Cardiac muscle cell (in vitro differentiated cells and primary cell): ENCODE data around the gene LGR6. TPM values are rescaled to one million over a fixed set of nuclear protein-coding genes. Genes with fewer than 3 reads are reported as not detected.
A peak's percentile ranks its signal among the peaks of the same experiment; 100 is the strongest.

Experiments
- DNase-seq, 2 donors: peaks; one replicate each; pipeline versions ENCODE4 v3.0.0 to v3.0.0-alpha.2; 2010 to 2017; ENCODE audit warnings: low read depth in 1 of 2, low spot score in 1 of 2
- H3K27ac ChIP-seq: fragments of 200-600 bp; sonication (generic); 2 replicates; pipeline ENCODE4 v1.5.1; 2016
- H3K27me3 ChIP-seq: fragments of 200-600 bp; sonication (generic); 2 replicates; pipeline ENCODE4 v1.6.0; 2016; ENCODE audit warnings: control low read depth
- H3K36me3 ChIP-seq: fragments of 200-600 bp; sonication (generic); 2 replicates; pipeline ENCODE4 v1.5.1; 2016; ENCODE audit warnings: control low read depth
- H3K4me1 ChIP-seq: fragments of 200-600 bp; sonication (generic); 2 replicates; pipeline ENCODE4 v1.8.1; 2017; ENCODE audit warnings: low read depth, mild to moderate bottlenecking, mixed run types
- H3K4me3 ChIP-seq: fragments of 200-600 bp; sonication (generic); 2 replicates; pipeline ENCODE4 v1.5.1; 2016; ENCODE audit warnings: mild to moderate bottlenecking
- H3K9me3 ChIP-seq: fragments of 200-600 bp; sonication (generic); 2 replicates; pipeline ENCODE4 v1.5.1; 2017; ENCODE audit warnings: low read depth, mild to moderate bottlenecking, control low read depth
- polyA plus RNA-seq: library from polyadenylated mRNA; unstranded; fragments of >200 nt; fragmentation: Nextera tagmentation; extraction: Ambion mirVana; gene quantifications from 2 replicates; pipeline ENCODE4 v1.2.1, GENCODE V29; 2016
- total RNA-seq: library from RNA; depleted of rRNA; stranded (reverse); fragments of >200 nt; gene quantifications from 2 replicates; pipeline ENCODE4 v1.2.3, GENCODE V29; 2016
- TF ChIP-seq, protein P1 (sequence below): IDR thresholded peaks from 2 replicates; pipeline ENCODE4 v1.5.1; 2012; ENCODE audit warnings: low read depth, mild to moderate bottlenecking, low read length

LGR6 gene
- total and polyA plus RNA-seq, 2 experiments from 2014 or later: 0.16 TPM; not detected in 1

DNA sequence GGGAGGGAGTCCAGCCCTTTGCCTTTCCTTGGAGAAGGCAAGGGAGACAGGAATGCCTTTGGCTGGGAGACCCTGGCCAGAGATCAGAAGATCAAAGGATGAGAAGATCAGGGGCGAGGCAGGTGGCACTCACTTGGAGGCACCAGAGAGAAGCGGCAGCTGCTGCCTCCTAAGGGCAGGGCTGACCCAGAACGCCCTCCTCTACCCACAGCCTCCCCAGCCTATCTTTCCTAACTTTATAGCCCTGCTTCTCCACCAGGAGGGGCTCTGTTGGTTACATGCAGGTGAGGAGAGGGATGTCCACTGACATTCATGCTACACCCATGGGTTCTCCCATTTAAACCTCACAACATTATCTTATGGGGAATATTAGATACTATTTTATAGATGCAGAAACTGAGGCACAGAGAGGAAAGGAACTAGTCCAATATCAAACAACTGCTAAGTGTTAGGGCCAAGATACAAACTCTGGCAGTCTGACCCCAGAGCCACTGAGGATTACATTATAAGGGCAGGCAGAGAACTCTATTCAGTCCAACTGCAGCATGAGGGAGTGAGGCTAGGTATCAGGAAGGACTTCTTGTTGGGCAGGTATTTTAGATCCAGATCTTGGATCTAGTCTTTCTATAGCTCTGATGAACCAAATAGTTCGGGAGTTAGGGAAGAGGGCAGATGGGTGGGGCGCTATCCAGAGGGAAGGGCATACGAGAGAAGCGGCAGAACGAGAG lies 19.9 kb downstream of the LGR6 start:
- H3K27ac ChIP-seq: no peak overlapping the region
- H3K27me3 ChIP-seq: peaks cover 58% of the 10 kb centered on the region
- no peaks in the 10 kb centered on the region for H3K4me1 ChIP-seq
- no peaks in the 10 kb centered on the region for H3K9me3 ChIP-seq
- H3K36me3 ChIP-seq: no peaks in the 10 kb centered on the region
- DNase-seq: no peak
- TF ChIP-seq, protein P1, sequence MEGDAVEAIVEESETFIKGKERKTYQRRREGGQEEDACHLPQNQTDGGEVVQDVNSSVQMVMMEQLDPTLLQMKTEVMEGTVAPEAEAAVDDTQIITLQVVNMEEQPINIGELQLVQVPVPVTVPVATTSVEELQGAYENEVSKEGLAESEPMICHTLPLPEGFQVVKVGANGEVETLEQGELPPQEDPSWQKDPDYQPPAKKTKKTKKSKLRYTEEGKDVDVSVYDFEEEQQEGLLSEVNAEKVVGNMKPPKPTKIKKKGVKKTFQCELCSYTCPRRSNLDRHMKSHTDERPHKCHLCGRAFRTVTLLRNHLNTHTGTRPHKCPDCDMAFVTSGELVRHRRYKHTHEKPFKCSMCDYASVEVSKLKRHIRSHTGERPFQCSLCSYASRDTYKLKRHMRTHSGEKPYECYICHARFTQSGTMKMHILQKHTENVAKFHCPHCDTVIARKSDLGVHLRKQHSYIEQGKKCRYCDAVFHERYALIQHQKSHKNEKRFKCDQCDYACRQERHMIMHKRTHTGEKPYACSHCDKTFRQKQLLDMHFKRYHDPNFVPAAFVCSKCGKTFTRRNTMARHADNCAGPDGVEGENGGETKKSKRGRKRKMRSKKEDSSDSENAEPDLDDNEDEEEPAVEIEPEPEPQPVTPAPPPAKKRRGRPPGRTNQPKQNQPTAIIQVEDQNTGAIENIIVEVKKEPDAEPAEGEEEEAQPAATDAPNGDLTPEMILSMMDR: peak; percentile 35
- H3K4me3 ChIP-seq: peak overlapping the region; percentile 30

DNA sequence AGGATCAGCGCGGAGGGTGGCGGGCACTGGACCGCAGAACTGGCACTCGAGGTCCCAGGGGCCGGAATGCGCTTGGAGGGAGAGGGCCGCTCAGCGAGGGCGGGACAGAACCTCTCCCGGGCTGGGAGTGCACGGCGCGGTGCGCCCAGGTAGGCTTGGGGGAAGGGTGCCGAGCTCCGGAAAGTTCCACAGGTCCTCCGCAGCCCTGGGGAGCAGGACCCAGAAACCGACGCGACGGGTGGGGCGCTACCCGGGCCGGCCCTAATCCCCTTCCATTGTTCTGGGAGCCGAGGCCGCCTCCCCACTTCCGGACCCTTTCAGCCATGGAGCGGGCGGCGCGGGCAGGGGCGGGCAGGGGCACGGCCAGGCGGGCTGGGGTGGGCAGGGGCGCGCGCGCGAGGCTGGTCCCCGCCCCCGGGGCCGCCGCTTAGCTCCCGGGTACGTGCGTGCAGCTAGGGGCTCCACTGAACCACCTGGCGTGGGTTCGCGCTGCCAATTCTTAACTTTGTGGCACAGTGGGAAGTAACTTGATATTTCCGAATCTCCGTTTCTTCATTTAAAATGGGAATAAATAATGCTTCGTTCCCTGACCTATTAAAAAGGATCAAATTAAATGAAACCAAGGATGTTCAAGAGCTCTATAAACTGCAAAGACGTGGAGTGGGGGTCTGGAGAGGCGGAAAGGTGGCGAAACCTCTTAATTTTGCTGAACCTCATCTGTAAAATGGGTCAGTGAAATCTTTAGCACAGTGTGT lies 20.7 kb downstream of the LGR6 start:
- Histone ChIP-seq H3K27me3 (peaks cover 62% of the 10 kb centered on the region), H3K4me3 (peak overlapping the region; percentile 30), H3K4me1 (no peaks in the 10 kb centered on the region), H3K27ac (no peak overlapping the region), H3K36me3 (no peaks in the 10 kb centered on the region), H3K9me3 (no peaks in the 10 kb centered on the region)
- DNase-seq: peak in 1 of 2 donors; percentile 30
- TF ChIP-seq, protein P1: no peak

DNA sequence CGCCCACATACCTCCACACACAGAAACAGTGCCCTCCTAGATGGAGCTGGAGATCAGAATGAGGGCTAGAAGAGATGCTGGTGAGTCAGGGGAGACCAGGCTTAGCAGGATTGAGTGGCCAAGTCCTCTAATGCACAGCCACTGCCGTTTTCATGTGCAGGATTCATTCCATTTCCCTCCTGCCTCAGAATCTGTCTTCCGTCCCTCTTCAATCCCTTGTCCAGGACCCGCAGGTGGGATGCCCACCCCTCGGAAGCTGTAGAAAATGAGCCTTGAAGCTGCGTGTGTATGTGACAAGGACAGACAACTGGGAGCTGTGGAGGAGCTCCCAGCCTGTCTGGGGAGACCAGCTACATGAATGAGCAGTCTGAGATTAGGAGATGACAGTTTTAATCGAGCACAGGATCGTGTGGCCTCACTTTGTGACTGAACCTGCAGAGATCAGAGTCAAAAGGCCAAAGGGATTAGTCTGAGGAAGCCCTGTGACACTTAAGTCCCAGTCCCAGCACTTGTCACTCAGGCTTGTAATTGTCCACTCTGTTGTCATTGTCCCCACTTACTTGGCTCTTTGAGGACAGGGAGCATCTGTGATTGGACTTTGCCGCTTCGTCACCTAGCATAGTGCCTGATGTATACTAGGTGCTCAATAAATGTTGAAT lies 22.0 kb downstream of the LGR6 start:
- peaks cover 62% of the 10 kb centered on the region for H3K27me3 ChIP-seq
- TF ChIP-seq, protein P1: no peak
- no peak for DNase-seq
- no peak overlapping the region for H3K27ac ChIP-seq
- H3K36me3 ChIP-seq: no peaks in the 10 kb centered on the region
- no peaks in the 10 kb centered on the region for H3K4me1 ChIP-seq
- H3K4me3 ChIP-seq: no peak overlapping the region
- no peaks in the 10 kb centered on the region for H3K9me3 ChIP-seq

DNA sequence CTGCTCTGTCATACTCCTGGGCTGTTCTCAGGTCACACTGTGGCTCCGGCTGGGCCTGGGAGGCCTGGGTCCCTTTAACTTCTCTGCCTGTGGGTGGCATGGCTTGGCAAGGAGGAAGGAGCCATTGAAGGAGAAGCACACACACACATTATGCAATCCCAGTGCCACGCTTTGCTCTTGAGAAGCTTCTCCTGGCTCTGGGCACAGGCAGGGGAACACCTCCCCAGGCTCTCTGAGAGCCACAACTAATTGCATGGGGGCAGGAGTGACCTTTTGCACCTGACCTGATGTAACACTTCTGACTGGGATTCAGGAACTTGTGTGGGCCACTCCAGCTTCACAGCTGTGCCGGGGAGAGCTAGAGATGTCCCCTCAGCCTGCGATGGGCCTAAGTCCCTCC lies 23.1 kb downstream of the LGR6 start:
- Histone ChIP-seq H3K4me3 (no peak overlapping the region), H3K9me3 (no peaks in the 10 kb centered on the region), H3K27me3 (peaks cover 62% of the 10 kb centered on the region), H3K27ac (no peak overlapping the region), H3K4me1 (no peaks in the 10 kb centered on the region), H3K36me3 (no peaks in the 10 kb centered on the region)
- TF ChIP-seq, protein P1: no peak
- no peak for DNase-seq

DNA sequence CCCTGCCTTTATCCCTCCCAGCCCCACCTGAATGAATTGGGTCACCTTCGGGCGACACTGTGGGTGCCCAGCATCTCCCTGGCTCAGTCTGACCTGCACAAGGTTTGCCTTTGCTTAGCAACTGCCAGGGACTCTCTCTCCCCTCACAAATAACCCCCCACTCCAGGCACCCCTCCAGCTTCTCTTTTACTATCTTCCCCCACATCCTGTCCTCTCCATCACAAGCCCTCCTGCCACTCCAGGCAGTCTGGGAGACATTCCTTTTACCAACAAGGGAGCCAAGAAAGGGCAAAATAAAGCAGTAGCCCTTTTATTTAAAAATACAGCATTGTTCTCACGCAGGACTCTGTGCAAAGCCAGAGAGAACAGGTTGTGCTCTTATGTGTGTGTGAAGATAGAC lies 23.9 kb downstream of the LGR6 start:
- TF ChIP-seq, protein P1: no peak
- peak in 1 of 2 donors; percentile 40 for DNase-seq
- H3K9me3 ChIP-seq: no peaks in the 10 kb centered on the region
- peaks cover 56% of the 10 kb centered on the region for H3K27me3 ChIP-seq
- no peaks in the 10 kb centered on the region for H3K36me3 ChIP-seq
- no peak overlapping the region for H3K27ac ChIP-seq
- H3K4me1 ChIP-seq: no peaks in the 10 kb centered on the region
- H3K4me3 ChIP-seq: no peak overlapping the region
